ENCODE data around the gene IGF2. TPM values are rescaled to one million over a fixed set of nuclear protein-coding genes. Genes with fewer than 3 reads are reported as not detected.

Gene IGF2
- total RNA-seq, result 107 to 716 TPM (median 110 TPM) in 3 replicates
- long read RNA-seq, result 0 reads

GRCh38 chr11:2139123-2139521 is at the start of gene IGF2:
IGF2 (minus strand) TSS chr11:2139389; CDS start chr11:2135523, 3,866 bp downstream.
- peaks cover 45% of the 10 kb centered on the region for H3K27me3 Mint-ChIP-seq (ENCODE audit: low read depth)
- H3K4me1 Mint-ChIP-seq (ENCODE audit: low read depth), result peaks cover 21% of the 10 kb centered on the region
- no peak within 1 kb of the TSS for H3K27ac Mint-ChIP-seq (ENCODE audit: unreplicated experiment)
- peak within 1 kb of the TSS; percentile 67 for H3K4me3 Mint-ChIP-seq (ENCODE audit: unreplicated experiment)
- DNase-seq (ENCODE audit: low spot score), result no peak
- no peaks in the 10 kb centered on the region for H3K9me3 Mint-ChIP-seq (ENCODE audit: low read depth)
- TF ChIP-seq CTCF (IDR thresholded peaks at IDR 0.05), result peak; percentile 33
- H3K36me3 Mint-ChIP-seq (ENCODE audit: low read depth), result no peaks in the 10 kb centered on the region

GRCh38 chr11:2188745-2189144 is 49.6 kb upstream of the IGF2 start:
- DNase-seq (ENCODE audit: low spot score), result no peak
- TF ChIP-seq CTCF (IDR thresholded peaks at IDR 0.05), result no peak
- Mint-ChIP-seq H3K27me3 (ENCODE audit: low read depth) (peaks cover 32% of the 10 kb centered on the region), H3K27ac (ENCODE audit: unreplicated experiment) (no peak overlapping the region), H3K36me3 (ENCODE audit: low read depth) (no peaks in the 10 kb centered on the region), H3K9me3 (ENCODE audit: low read depth) (no peaks in the 10 kb centered on the region), H3K4me3 (ENCODE audit: unreplicated experiment) (no peak overlapping the region), H3K4me1 (ENCODE audit: low read depth) (no peaks in the 10 kb centered on the region)

- Mint-ChIP-seq H3K36me3 (ENCODE audit: low read depth) (no peaks in the 10 kb centered on the region), H3K27me3 (ENCODE audit: low read depth) (peaks cover 34% of the 10 kb centered on the region), H3K4me3 (ENCODE audit: unreplicated experiment) (no peak overlapping the region), H3K4me1 (ENCODE audit: low read depth) (no peaks in the 10 kb centered on the region), H3K9me3 (ENCODE audit: low read depth) (no peaks in the 10 kb centered on the region), H3K27ac (ENCODE audit: unreplicated experiment) (no peak overlapping the region)
- TF ChIP-seq CTCF (IDR thresholded peaks at IDR 0.05), result no peak
- DNase-seq (ENCODE audit: low spot score), result no peak
Measured at GRCh38 chr11:2187280-2187707, 48.1 kb upstream of the IGF2 start.

GRCh38 chr11:2186669-2187279 is 47.6 kb upstream of the IGF2 start:
- Mint-ChIP-seq H3K36me3 (ENCODE audit: low read depth) (no peaks in the 10 kb centered on the region), H3K9me3 (ENCODE audit: low read depth) (no peaks in the 10 kb centered on the region), H3K4me1 (ENCODE audit: low read depth) (no peaks in the 10 kb centered on the region), H3K27me3 (ENCODE audit: low read depth) (peaks cover 34% of the 10 kb centered on the region), H3K27ac (ENCODE audit: unreplicated experiment) (no peak overlapping the region), H3K4me3 (ENCODE audit: unreplicated experiment) (no peak overlapping the region)
- peak; percentile 73 for TF ChIP-seq CTCF (IDR thresholded peaks at IDR 0.05)
- DNase-seq (ENCODE audit: low spot score), result no peak

- H3K4me1 Mint-ChIP-seq (ENCODE audit: low read depth), result no peaks in the 10 kb centered on the region
- H3K27ac Mint-ChIP-seq (ENCODE audit: unreplicated experiment), result no peak overlapping the region
- no peak for TF ChIP-seq CTCF (IDR thresholded peaks at IDR 0.05)
- H3K36me3 Mint-ChIP-seq (ENCODE audit: low read depth), result no peaks in the 10 kb centered on the region
- peaks cover 24% of the 10 kb centered on the region for H3K27me3 Mint-ChIP-seq (ENCODE audit: low read depth)
- H3K9me3 Mint-ChIP-seq (ENCODE audit: low read depth), result no peaks in the 10 kb centered on the region
- no peak overlapping the region for H3K4me3 Mint-ChIP-seq (ENCODE audit: unreplicated experiment)
- no peak for DNase-seq (ENCODE audit: low spot score)
Measured at GRCh38 chr11:2185324-2186085, 46.3 kb upstream of the IGF2 start.

All from chondrocyte (in vitro differentiated cells).